ENCODE data around the gene FAM227A.
"Not testable (repeated sequence)": the region's sequence is repeated elsewhere in the genome, so short reads cannot be mapped to it uniquely, and the experiment has no call there.

The FAM227A gene

DNA sequence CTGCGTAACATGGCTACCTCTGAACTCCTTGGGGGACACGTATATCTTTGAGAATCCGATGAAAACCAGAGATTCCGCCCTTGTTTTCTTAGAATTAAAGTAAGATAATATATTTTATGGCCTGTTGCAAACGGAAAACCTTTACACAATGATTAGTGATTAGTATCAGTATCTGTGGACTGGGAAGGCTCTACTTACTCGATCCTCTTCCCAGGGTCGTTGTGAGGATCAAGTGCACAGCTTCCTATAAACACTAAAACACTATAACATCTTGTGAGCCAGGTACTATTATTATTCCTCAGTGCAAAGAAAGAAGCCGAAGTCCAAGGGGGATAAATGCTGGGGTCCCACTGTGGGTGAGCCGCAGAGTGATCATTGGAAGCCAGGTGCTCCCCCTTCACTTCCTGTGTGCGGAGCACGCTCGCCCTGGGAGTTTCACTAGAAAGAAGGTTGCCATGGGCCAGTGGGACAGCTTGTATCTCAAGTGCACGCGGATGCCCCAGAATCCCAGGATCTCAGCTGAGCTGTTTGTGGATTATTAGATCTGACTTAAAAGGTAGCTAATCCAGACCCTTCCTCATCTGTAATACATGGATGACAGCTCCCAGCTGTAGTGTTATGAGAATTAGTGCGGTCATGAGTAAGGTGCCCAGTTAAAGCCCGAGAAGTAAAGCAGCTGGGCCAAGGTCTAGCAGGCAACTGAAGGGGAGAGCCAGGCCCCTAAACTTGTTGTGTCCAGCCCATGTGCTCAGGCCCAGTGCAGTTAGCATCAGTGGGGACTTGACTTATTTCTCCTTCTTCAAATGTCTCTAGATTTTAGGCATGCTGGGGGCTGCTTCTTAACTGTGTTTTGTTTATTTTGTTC is 1.1 kb upstream of the FAM227A start:
- DNase-seq: peak in 3 of 5 experiments; percentile 21 to 44 (median 23)

DNA sequence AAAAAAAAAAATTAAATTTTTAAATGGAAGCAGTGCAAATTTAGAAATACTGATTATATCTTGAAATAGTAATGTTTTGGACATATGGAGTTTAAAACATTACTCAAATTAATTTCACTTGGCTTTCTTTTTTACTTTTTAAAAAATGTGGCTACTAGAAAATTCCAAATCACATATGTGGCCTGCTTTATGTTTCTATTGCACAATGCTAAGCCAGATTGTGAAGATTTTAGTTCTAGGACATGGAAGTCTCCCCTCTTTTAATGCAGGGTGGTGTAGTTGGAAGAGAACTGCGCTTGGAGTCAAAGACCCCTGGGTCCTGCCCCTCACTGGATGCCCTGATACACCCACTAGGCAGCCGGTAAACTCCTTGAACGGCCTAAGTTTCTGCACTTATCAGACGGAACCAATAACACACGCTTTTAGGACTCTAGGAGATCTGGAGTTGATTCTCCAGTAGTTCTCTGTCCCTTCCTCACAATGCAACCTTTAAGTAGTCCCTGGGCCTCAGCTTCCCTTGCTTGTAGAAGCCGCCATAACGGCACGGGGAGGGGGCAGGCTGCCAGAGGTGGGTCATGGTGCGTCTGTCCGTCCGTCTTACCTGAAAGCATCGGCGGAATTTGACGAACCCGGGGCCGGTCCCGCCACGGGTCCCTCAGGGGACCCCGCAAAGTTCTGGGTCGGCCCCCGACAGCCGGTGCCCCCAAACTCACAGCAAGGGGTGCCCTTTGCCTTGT is 505 bp downstream of the FAM227A start:
- no peak for DNase-seq

DNA sequence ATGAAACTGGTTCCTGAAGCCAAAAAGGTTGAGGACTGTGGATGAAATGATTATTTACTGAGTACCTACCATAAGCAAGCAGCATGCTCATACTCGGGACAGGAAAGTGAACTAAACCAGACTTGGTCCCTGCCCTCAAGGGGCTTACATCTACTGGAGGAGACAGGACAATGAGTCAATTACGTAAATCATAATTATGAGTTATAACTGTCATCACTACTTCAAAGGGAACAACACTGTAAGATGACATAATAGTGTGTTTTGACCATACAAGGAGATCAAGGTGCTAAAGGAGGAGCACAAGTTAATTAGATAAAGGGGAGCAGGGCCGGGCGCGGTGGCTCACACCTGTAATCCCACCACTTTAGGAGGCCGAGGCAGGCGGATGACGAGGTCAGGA is 2.5 kb downstream of the FAM227A start:
- DNase-seq: no peak

DNA sequence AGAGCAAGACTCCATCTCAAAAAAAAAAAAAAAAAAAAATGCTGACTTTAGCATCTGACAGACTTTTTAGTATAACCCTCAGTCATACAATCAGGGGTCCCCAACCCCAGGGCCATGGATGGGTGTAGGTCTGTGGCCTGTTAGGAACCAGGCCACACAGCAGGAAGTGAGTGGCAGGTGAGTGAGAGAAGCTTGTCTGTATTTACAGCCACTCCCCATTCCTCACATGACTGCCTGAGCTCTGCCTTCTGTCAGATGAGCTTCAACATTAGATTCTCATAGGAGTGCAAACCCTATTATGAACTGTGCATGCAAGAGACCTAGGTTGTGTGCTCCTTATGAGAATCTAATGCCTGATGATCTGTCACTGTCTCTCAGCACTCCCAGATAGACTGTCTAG is 3.3 kb downstream of the FAM227A start:
- peak in 1 of 5 experiments; percentile 20 for DNase-seq

DNA sequence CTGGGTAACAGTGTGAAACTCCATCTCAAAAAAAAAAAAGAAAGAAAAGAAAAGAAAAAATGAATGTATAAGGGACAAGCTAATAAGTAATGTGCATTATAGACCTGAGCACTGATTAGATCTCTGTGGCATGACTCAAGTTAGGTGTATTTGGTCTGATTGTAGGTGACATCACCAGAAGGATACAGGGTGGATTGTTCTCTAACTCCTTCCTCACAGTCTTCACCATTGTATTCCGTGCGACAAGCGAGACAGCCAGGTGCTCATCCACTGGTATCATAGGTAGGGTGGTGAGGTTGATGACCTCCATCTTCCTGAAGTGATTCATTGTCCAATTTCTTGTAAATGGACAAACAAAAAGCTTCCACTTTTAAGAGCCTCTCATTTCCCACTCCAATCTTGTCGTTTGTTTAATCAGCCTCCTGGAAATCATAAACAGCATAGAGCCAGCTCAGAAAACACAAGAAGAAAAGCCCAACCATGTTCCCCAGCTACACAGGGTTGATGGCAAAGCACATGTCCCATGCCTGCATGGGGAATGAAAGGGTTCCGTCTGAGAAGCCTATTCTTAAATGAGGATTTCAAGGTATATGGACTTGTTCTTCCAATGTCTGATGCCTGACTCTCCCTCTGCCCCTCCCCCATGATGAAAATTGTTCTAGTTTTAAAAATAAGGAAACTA is 6.2 kb downstream of the FAM227A start:
- DNase-seq: no peak

DNA sequence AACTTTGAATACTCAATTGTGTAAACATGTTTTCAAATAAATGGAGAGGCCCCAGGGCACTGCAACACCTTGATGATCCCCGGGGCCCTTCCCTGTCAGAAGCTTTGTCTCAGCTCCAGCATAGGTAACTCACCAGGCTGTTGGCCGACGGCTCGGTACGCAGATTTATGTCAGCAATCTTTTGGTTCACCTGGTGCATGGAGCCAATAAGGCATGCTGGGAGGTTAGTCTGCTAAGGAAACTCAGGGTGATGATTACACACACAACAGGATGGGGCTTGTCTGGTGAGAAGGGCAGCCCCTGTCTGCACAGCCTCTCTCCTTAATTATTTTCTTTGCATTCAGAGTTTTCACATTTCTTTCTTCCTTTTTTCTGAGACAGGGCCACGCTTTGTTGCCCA is 10.8 kb downstream of the FAM227A start:
- DNase-seq: no peak

DNA sequence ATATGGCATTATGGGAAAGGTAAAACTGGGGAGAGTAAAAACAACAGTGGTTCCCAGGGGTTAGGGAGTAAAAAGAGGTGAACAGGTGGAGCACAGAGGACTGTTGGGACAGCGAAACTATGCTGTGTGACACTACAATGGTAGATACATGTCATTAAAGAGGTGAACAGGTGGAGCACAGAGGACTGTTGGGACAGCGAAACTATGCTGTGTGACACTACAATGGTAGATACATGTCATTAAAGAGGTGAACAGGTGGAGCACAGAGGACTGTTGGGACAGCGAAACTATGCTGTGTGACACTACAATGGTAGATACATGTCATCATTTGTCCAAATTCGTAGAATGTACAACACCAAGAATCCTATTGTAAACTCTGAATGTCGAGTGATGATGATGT is 11.9 kb downstream of the FAM227A start:
- DNase-seq: not testable (repeated sequence)

DNA sequence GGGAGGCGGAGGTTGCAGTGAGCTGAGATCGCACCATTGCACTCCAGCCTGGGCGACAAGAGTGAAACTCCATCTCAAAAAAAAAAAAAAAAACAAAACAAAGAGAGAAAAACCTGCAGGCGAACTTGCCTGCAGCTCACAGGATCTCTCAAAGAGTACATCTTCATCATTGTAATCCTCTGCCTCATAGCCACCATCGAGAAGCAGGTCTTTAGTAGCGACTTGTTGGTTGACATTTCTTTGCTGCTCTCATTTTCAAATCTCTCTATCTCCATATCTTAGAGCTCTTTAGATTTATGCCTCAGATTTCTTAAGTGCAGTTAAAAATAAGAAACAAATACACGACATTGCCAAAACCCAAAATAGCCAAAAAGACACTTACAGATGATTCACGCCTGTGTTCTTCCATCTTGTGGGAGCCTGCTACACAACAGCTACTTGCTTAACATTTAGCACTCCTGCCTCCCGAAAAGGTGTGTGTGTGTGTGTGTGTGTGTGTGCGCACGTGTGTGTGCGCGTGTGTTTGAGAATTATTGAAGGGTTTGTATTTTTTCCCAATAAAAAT is 14.6 kb downstream of the FAM227A start:
- DNase-seq: no peak

DNA sequence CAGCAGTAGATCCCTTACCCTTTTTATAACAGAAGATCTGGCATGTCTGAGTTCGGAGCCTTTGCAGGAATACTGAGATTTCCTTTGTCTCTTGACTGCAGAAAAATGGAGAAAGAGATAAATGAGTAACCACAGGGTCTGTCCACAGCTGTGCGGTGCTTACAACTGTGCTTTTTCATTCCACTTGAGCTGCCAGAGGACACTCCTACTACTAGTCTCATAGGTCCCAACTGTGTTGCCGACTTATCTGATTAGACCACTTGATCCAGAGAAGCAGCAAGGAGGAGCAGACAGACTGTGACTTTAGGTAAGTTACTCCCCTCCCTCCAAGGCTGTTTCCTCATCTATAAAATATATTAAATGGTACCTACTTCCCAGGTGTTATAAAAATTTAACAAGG is 17.5 kb downstream of the FAM227A start:
- no peak for DNase-seq

DNA sequence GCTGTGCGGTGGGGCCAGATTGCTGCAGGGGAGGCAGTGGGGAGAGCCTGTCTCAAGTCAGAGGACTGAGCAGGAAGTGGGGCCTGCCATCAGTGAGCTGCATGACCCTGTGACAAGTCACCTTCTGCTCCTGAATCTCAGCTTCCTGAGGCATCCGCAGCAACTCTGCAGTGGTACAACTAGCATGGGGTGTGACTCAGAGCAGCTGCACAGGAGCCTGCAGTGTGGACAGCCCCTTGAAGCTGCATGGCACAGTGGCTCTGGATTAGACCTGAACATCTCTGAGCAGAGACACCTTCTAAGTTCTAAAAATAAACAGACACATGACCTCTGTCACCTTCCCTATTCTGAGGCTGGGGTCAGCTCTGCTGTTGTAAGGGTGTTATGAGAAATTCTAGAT is 18.0 kb downstream of the FAM227A start:
- DNase-seq: no peak

DNA sequence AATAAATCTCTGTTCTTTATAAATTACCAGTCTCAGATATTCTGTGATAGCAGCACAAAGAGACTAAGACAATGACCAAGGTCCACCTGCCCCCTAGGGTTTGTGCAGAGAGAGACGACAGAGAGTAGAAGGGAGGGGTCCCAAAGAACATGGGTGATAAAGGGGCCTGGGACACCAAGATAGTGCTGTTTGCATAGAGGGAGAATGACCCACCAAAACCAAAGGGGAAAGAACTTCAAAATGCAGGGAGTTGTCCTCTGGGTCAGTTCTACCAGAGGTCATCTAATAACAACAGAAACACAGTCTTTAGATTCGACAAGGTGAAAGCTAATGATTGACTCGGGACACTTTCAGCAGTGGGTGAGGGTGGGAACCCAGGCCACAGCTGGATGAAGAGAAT is 23.7 kb downstream of the FAM227A start:
- no peak for DNase-seq

DNA sequence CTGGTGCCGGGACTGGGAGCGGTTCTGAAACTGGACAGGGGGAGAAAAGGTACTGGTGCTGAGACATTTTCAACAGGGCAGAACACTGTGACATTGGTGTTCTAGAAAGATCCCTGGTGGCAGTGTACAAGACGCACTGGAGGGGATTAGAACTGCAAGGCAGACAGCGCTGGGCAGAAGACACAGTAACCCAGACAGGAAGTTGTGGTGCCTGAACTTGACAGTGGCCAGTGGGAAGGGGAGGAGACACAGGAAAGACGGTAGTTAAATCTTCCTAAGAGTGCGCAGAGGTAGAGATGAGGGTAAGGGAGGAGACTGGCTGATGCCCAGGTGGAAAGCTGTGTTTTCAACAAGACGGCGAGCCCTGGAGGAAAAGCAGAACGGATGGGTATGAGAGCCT is 24.5 kb downstream of the FAM227A start:
- DNase-seq: peak in 1 of 5 experiments; percentile 39

DNA sequence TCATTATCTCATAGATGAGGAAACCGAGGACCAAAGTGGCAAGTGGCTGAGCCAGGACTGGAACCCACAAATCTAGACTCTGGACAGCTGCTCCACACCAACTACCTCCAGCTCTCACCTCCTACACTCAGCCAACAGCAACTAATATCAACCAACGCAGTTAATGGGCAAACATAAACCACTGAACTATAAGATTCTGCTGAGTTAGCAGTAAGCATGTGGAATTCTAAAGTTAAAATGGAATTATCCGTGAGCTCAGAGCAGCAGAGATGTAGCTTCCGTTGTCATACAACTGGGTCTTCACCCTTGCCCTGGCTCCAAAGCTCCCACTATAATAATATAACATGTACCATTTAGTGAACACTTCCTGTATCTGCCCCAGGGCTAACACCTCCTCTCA is 27.1 kb downstream of the FAM227A start:
- DNase-seq: no peak

DNA sequence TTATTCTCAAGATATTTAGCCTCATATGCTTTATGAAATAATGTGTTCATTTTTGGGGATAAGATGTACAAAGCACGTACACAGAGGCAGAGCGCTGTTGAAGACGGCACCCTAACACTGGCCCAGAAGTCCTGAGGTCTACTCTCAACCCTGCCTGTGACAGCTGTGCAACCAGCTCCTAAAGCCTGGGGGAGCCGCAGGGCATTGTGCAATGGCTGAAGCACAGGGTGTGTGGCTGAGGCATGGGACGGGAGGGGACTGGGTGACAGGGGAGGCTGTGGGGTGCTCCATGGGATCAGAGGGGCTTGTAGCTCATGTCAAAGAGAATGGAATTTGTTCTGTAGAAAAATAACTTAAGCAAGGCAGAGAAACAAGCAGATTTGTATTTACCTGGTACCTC is 27.7 kb downstream of the FAM227A start:
- DNase-seq: no peak

DNA sequence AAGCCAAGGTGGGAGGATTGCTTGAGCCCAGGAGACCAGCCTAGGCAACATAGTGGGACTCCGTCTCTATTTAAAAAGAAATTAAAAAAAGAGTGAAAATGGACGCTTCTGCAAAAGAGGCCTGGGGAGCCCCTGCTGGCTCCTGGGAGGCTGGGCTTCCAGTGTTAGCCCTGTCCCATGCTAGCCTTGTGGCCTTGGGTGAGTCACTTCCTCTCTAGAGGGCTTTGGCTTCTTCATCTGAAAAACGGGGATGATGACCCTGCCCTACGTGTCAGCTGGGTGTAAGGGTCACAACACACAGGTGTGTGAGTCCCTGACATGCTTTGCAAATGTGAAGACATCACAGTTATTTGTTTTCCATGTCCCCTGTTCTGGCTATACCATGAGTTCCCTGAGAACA is 32.8 kb downstream of the FAM227A start:
- no peak for DNase-seq

DNA sequence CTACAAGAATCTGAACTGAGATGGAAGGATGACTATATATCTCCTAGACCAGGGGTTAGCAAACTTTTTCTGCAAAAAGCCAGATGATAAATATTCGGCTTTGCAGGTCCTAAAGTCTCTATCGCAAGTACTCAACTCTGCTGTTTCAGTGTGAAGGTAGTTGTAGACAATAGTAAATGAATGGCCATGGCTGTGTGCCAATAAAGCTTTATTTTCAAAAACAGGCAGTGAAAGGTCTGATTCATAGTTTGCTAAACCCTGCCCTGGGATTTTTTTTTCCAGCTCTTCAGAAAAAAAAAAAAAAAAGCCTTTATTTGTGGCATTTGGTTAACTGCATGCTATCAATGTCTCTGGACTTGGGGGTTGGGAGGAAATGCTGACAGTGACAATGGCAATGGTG is 37.5 kb downstream of the FAM227A start:
- DNase-seq: no peak

DNA sequence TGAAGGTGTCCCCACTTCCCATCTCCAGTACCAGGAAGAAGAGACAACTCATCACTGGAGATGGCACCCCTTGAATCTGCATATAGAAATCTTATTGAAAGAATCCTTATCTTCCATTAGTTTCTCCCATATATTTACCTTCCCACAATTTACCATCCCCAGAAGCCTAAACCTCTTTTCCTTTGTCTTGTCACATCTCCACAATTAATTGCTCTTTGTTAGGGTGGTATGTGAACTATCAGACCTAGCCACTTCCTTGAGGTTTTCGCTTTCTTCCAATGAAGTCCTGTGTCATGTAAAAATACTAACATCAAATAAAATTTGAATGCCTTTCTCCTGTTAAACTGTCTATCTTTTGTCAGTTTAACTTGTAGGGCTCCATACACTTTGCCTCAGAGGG is 37.9 kb downstream of the FAM227A start:
- no peak for DNase-seq

DNA sequence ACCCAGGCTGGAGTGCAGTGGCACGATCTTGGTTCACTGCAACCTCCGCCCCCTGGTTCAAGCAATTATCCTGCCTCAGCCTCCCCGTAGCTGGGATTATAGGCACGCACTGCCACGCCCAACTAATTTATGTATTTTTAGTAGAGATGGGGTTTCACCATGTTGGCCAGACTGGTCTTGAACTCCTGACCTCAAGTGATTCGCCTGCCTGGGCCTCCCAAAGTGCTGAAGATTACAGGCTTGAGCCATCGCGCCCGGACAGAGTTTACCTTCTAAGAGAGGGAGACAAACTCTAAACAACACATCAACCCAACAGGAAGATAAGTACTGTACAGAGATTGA is 41.2 kb downstream of the FAM227A start:
- DNase-seq: not testable (repeated sequence)

DNA sequence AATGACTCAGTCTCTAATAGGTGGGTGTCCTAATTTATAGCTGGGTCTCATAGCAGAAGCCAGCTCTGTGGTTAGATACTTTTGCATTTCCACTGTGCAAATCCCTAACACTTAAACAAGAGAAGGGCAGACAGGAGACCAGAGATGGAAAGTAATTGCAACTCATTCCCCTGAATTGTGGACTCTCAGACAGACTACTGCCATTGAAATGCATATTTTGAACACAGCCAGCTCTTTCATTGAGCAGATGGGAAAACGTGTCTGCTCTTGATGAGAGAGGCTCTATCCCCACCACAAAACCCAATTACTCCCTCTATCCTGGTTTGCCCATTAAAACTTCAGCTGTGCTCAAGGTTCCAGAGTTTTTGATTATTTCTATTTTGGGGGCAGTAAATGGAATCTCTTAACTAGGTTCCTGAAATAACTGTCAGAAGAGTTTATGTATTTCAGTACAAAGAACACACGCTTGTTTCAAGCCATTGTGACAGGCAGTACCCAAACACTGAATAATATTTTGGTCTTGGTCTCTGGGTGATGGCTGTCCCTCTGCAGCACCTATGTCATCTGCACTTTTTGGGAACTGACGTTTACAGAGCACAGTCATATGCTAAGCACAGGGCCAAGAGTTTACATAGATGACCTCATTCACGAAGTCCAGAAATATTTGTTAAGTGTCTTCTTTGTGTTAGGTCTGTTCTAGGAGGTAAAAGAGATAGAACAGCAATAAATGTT is 41.7 kb downstream of the FAM227A start:
- DNase-seq: no peak

DNA sequence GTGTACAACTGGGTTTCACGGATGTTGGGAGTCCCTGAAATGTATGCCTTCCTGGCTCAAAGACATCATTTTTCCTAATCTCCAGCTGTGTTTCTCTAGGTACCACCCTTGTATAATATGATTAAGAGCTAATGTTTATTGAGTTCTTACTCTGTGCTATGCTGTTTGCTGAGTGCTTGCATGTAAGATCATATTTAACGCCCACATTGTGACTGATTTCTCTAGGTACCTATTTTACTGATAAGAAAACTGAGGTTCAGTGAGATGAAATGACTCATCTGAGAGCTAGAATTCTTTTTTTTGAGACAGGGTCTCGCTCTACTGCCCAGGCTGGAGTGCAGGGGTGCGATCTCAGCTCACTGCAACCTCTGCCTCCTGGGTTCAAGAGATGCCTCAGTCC is 42.6 kb downstream of the FAM227A start:
- peak in 1 of 5 experiments; percentile 52 for DNase-seq

DNA sequence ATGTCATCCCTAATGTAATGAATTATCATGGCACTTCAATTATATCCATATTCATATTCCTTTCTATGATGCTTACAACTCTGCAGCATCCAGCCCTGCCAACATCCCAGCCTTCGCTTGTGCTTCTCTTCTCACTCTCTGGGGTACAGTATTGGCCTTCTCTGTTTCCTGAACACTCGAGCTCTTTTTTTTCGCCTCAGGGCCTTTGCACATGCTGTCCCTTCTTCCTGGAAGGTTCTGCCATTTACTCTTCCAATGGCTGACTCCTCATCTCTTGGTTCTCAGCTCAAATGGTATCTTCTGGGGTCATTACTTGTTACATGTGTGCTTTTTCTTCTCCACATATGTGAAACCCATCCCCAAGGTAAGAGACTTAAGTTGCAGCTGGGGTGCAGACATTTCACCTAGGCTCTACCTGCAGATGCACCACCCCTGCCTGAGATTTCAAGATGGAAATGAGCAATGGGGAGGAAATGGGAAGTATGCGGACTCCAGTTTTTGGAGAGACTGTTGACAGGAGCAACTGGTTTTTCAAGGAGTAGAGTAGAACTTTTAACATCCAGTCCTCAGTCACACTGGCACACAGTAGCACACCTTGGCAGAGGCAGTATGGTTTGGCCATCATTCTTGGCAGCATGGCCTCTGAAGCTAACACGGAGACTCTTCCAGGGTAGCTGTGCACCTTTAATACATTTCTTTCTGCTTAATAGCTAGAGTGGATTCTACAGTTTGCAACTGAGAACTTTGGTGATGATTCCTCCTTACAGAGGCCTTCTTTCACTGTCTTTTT is 43.8 kb downstream of the FAM227A start:
- no peak for DNase-seq

DNA sequence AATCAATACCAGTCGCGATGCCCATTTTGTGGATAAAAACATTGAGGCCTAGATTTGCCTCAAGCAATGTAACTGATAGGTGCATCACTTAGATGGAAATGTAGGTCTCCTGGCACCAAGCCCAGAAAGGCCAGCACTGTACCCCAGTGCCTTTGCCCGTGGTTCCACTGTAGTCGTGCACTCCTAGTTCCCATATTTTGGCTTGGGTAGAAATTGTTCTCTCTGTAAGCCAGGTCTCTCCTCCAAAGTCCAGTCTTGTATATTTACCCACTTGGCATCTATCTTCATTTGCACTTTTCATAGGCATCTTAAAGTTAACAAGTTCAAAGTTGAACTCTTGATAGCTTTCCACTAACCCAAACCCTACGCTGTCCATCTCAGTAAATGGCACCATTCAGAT is 44.6 kb downstream of the FAM227A start:
- no peak for DNase-seq

Data from T-helper 2 cell (primary cell).